PFSK-1 (cell line): ENCODE results near the gene ANKRD18B. TPM values are rescaled to one million over a fixed set of nuclear protein-coding genes. Genes with fewer than 3 reads are reported as not detected.
"Not testable (repeated sequence)": the region's sequence is repeated elsewhere in the genome, so short reads cannot be mapped to it uniquely, and the experiment has no call there.

Source experiments
- FOXP2 ChIP-seq: optimal IDR thresholded peaks from 2 replicates; pipeline ENCODE3; 2011; ENCODE audit warnings: borderline replicate concordance, control low read depth, inconsistent platforms; ENCODE audit not compliant: insufficient read depth; ENCODE audit errors: extremely low read length, extremely low read depth
- POLR2AphosphoS5 ChIP-seq: IDR thresholded peaks from 2 replicates; pipeline ENCODE4 v1.6.1; 2012; ENCODE audit warnings: low read depth, mild to moderate bottlenecking, control low read depth, low read length, moderate library complexity
- REST ChIP-seq, 2 experiments: IDR thresholded peaks; 2 replicates each; pipeline versions ENCODE4 v1.6.1 to v1.8.0; 2011 to 2012; ENCODE audit warnings: low read depth in 2 of 2, low read length in 2 of 2, control low read depth in 1 of 2, inconsistent platforms in 1 of 2, mild to moderate bottlenecking in 1 of 2, moderate library complexity in 1 of 2; ENCODE audit not compliant: insufficient read depth in 1 of 2
- SIN3A ChIP-seq: IDR thresholded peaks from 2 replicates; pipeline ENCODE4 v1.6.1; 2012; ENCODE audit warnings: mild to moderate bottlenecking, low read length, moderate library complexity, borderline replicate concordance; ENCODE audit not compliant: insufficient read depth
- TAF1 ChIP-seq: IDR thresholded peaks from 2 replicates; pipeline ENCODE4 v1.6.1; 2012; ENCODE audit warnings: low read length, control low read depth, borderline replicate concordance; ENCODE audit not compliant: insufficient read depth
- polyA plus RNA-seq: library from polyadenylated mRNA; unstranded; fragments of >200 nt; gene quantifications from one replicate; pipeline ENCODE4 v1.2.1, GENCODE V29; 2012; ENCODE audit warnings: low read depth, missing spikeins; ENCODE audit not compliant: insufficient read length

Gene ANKRD18B
- polyA plus RNA-seq = not detected

GRCh38 chr9:33523397-33524305 lies at the start of gene ANKRD18B:
ANKRD18B (plus strand) TSS chr9:33524251; CDS start chr9:33524490, 239 bp downstream.
- not testable (repeated sequence) for TF ChIP-seq SIN3A, TAF1, FOXP2

GRCh38 chr9:33475357-33475756 lies 48.7 kb upstream of the ANKRD18B start:
- TF ChIP-seq FOXP2 (no peak), SIN3A (no peak), TAF1 (no peak), REST (IDR thresholded peaks at IDR 0.05; ENCODE audit: insufficient read depth in 1 of 2, low read depth in 2 of 2, low read length in 2 of 2) (no peak), POLR2AphosphoS5 (no peak)

GRCh38 chr9:33476503-33476902 lies 47.5 kb upstream of the ANKRD18B start:
- TF ChIP-seq POLR2AphosphoS5 (no peak), FOXP2 (no peak), SIN3A (no peak), TAF1 (no peak), REST (IDR thresholded peaks at IDR 0.05; ENCODE audit: insufficient read depth in 1 of 2, low read depth in 2 of 2, low read length in 2 of 2) (no peak)

GRCh38 chr9:33480106-33480505 lies 43.9 kb upstream of the ANKRD18B start:
- TF ChIP-seq POLR2AphosphoS5 (no peak), SIN3A (no peak), TAF1 (no peak), FOXP2 (no peak), REST (IDR thresholded peaks at IDR 0.05; ENCODE audit: insufficient read depth in 1 of 2, low read depth in 2 of 2, low read length in 2 of 2) (no peak)

GRCh38 chr9:33480976-33481375 lies 43.1 kb upstream of the ANKRD18B start:
- TF ChIP-seq REST (IDR thresholded peaks at IDR 0.05; ENCODE audit: insufficient read depth in 1 of 2, low read depth in 2 of 2, low read length in 2 of 2) (no peak), TAF1 (no peak), POLR2AphosphoS5 (no peak), FOXP2 (no peak), SIN3A (no peak)
